ENCODE results near the gene USP4. TPM values are rescaled to one million over a fixed set of nuclear protein-coding genes. Genes with fewer than 3 reads are reported as not detected.
A peak's percentile ranks its signal among the peaks of the same experiment; 100 is the strongest.
"Not testable (repeated sequence)": the region's sequence is repeated elsewhere in the genome, so short reads cannot be mapped to it uniquely, and the experiment has no call there.

The USP4 gene
- total RNA-seq, 1 donor from 2014 or later, result 55.1 TPM

GRCh38 chr3:49370585-49371290 lies 30.9 kb upstream of the USP4 start:
- Mint-ChIP-seq H3K36me3 (ENCODE audit: insufficient read depth) (peaks cover 21% of the 10 kb centered on the region), H3K27me3 (no peaks in the 10 kb centered on the region), H3K4me3 (ENCODE audit: low read depth) (no peak overlapping the region), H3K4me1 (ENCODE audit: low read depth) (no peaks in the 10 kb centered on the region), H3K9me3 (ENCODE audit: low read depth) (no peaks in the 10 kb centered on the region), H3K27ac (no peak overlapping the region)
- no peak for TF ChIP-seq CTCF (IDR thresholded peaks at IDR 0.05; ENCODE audit: unreplicated experiment)
- no peak for DNase-seq (ENCODE audit: low spot score, unreplicated experiment)

- TF ChIP-seq CTCF (IDR thresholded peaks at IDR 0.05; ENCODE audit: unreplicated experiment), result no peak
- H3K4me3 Mint-ChIP-seq (ENCODE audit: low read depth), result no peak overlapping the region
- H3K36me3 Mint-ChIP-seq (ENCODE audit: insufficient read depth), result peaks cover 22% of the 10 kb centered on the region
- H3K27ac Mint-ChIP-seq, result peak overlapping the region; percentile 18
- peaks cover 4% of the 10 kb centered on the region for H3K4me1 Mint-ChIP-seq (ENCODE audit: low read depth)
- no peaks in the 10 kb centered on the region for H3K9me3 Mint-ChIP-seq (ENCODE audit: low read depth)
- no peak for DNase-seq (ENCODE audit: low spot score, unreplicated experiment)
- H3K27me3 Mint-ChIP-seq, result no peaks in the 10 kb centered on the region
These were observed 22.7 kb upstream of the USP4 start for GRCh38 chr3:49362561-49362960.

- no peak overlapping the region for H3K27ac Mint-ChIP-seq
- H3K36me3 Mint-ChIP-seq (ENCODE audit: insufficient read depth), result peaks cover 22% of the 10 kb centered on the region
- TF ChIP-seq CTCF (IDR thresholded peaks at IDR 0.05; ENCODE audit: unreplicated experiment), result no peak
- H3K27me3 Mint-ChIP-seq, result no peaks in the 10 kb centered on the region
- H3K4me1 Mint-ChIP-seq (ENCODE audit: low read depth), result peaks cover 10% of the 10 kb centered on the region
- no peak overlapping the region for H3K4me3 Mint-ChIP-seq (ENCODE audit: low read depth)
- DNase-seq (ENCODE audit: low spot score, unreplicated experiment), result no peak
- H3K9me3 Mint-ChIP-seq (ENCODE audit: low read depth), result no peaks in the 10 kb centered on the region
These were observed 19.8 kb upstream of the USP4 start for GRCh38 chr3:49359623-49360022.

- no peak for DNase-seq (ENCODE audit: low spot score, unreplicated experiment)
- H3K4me3 Mint-ChIP-seq (ENCODE audit: low read depth), result peak overlapping the region; percentile 79
These were observed 19.0 kb upstream of the USP4 start for GRCh38 chr3:49358884-49359225.

GRCh38 chr3:49358217-49358883 lies 18.5 kb upstream of the USP4 start, which contains the start of gene GPX1:
Gene GPX1, minus strand, starts transcription at chr3:49358353. Its CDS starts 75 bp downstream, at chr3:49358278.
- DNase-seq (ENCODE audit: low spot score, unreplicated experiment), result peak; percentile 85
- Mint-ChIP-seq H3K27me3 (no peaks in the 10 kb centered on the region), H3K9me3 (ENCODE audit: low read depth) (no peaks in the 10 kb centered on the region), H3K27ac (peak within 1 kb of the TSS; percentile 94), H3K4me3 (ENCODE audit: low read depth) (peak within 1 kb of the TSS; percentile 79), H3K4me1 (ENCODE audit: low read depth) (peaks cover 10% of the 10 kb centered on the region), H3K36me3 (ENCODE audit: insufficient read depth) (peaks cover 24% of the 10 kb centered on the region)
- TF ChIP-seq CTCF (IDR thresholded peaks at IDR 0.05; ENCODE audit: unreplicated experiment), result no peak

More at GRCh38 chr3:49358884-49359225, 19.0 kb upstream of the USP4 start:
- Mint-ChIP-seq H3K4me1 (ENCODE audit: low read depth) (peaks cover 10% of the 10 kb centered on the region), H3K36me3 (ENCODE audit: insufficient read depth) (peaks cover 24% of the 10 kb centered on the region), H3K9me3 (ENCODE audit: low read depth) (no peaks in the 10 kb centered on the region), H3K27me3 (no peaks in the 10 kb centered on the region), H3K27ac (peak overlapping the region; percentile 84)
- no peak for TF ChIP-seq CTCF (IDR thresholded peaks at IDR 0.05; ENCODE audit: unreplicated experiment)

GRCh38 chr3:49357443-49358216 lies 17.8 kb upstream of the USP4 start:
- Mint-ChIP-seq H3K4me3 (ENCODE audit: low read depth) (peak overlapping the region; percentile 79), H3K27ac (peak overlapping the region; percentile 94), H3K36me3 (ENCODE audit: insufficient read depth) (peaks cover 24% of the 10 kb centered on the region), H3K4me1 (ENCODE audit: low read depth) (peaks cover 10% of the 10 kb centered on the region)
- DNase-seq (ENCODE audit: low spot score, unreplicated experiment); H3K27me3 Mint-ChIP-seq; H3K9me3 Mint-ChIP-seq (ENCODE audit: low read depth): not testable (repeated sequence)

- Mint-ChIP-seq H3K36me3 (ENCODE audit: insufficient read depth) (peaks cover 20% of the 10 kb centered on the region), H3K4me1 (ENCODE audit: low read depth) (peaks cover 10% of the 10 kb centered on the region), H3K4me3 (ENCODE audit: low read depth) (peak overlapping the region; percentile 79)
- not testable (repeated sequence) for H3K27me3 Mint-ChIP-seq; H3K9me3 Mint-ChIP-seq (ENCODE audit: low read depth); H3K27ac Mint-ChIP-seq; DNase-seq (ENCODE audit: low spot score, unreplicated experiment)
These were observed 17.2 kb upstream of the USP4 start for GRCh38 chr3:49357095-49357442.

All from progenitor cell of endocrine pancreas (in vitro differentiated cells).